Skin epidermis (tissue), 12 donors: ENCODE data around the gene ADGRG1.

Experiments used
- H3K27ac ChIP-seq, 21 experiments: fragments of 200-600 bp; sonication (generic) in 11 of 21; one replicate each; pipeline ENCODE4 v1.5.0; 2020; ENCODE audit warnings: mild to moderate bottlenecking in 3 of 21, inconsistent platforms in 2 of 21, moderate library complexity in 2 of 21
- H3K4me3 ChIP-seq, 7 experiments: fragments of 200-600 bp; sonication (generic) in 2 of 7; one replicate each; pipeline ENCODE4 v1.5.0; 2020; ENCODE audit warnings: inconsistent platforms in 2 of 7, mild to moderate bottlenecking in 2 of 7, moderate library complexity in 1 of 7

ADGRG1 gene

GRCh38 chr16:57672416-57672815 lies 44.0 kb downstream of the ADGRG1 start:
- Histone ChIP-seq H3K27ac (no peak overlapping the region), H3K4me3 (no peak overlapping the region)

GRCh38 chr16:57672824-57673223 lies 44.4 kb downstream of the ADGRG1 start:
- Histone ChIP-seq H3K27ac (no peak overlapping the region), H3K4me3 (no peak overlapping the region)

- H3K27ac ChIP-seq: no peak overlapping the region
- no peak overlapping the region for H3K4me3 ChIP-seq
Observed at GRCh38 chr16:57675741-57676551, 47.5 kb downstream of the ADGRG1 start.

- H3K27ac ChIP-seq: no peak overlapping the region
- H3K4me3 ChIP-seq: no peak overlapping the region
Observed at GRCh38 chr16:57676553-57677085, 48.2 kb downstream of the ADGRG1 start.

GRCh38 chr16:57677622-57678369 lies 49.4 kb downstream of the ADGRG1 start:
- H3K4me3 ChIP-seq: no peak overlapping the region
- H3K27ac ChIP-seq: no peak overlapping the region

GRCh38 chr16:57679016-57679415 lies 50.6 kb downstream of the ADGRG1 start:
- no peak overlapping the region for H3K4me3 ChIP-seq

GRCh38 chr16:57679767-57680482 lies 51.5 kb downstream of the ADGRG1 start:
- no peak overlapping the region for H3K27ac ChIP-seq
- H3K4me3 ChIP-seq: no peak overlapping the region

More at GRCh38 chr16:57679016-57679415, 50.6 kb downstream of the ADGRG1 start:
- no peak overlapping the region for H3K27ac ChIP-seq

- no peak overlapping the region for H3K27ac ChIP-seq
- H3K4me3 ChIP-seq: no peak overlapping the region
Observed at GRCh38 chr16:57680842-57681375, 52.5 kb downstream of the ADGRG1 start.

GRCh38 chr16:57681950-57682728 lies 53.7 kb downstream of the ADGRG1 start:
- no peak overlapping the region for H3K4me3 ChIP-seq

GRCh38 chr16:57682809-57683635 lies 54.6 kb downstream of the ADGRG1 start:
- Histone ChIP-seq H3K4me3 (no peak overlapping the region), H3K27ac (no peak overlapping the region)

More at GRCh38 chr16:57681950-57682728, 53.7 kb downstream of the ADGRG1 start:
- H3K27ac ChIP-seq: no peak overlapping the region

- Histone ChIP-seq H3K4me3 (no peak overlapping the region), H3K27ac (no peak overlapping the region)
Observed at GRCh38 chr16:57683636-57684545, 55.5 kb downstream of the ADGRG1 start.

- no peak overlapping the region for H3K4me3 ChIP-seq
- H3K27ac ChIP-seq: no peak overlapping the region
Observed at GRCh38 chr16:57684626-57685358, 56.4 kb downstream of the ADGRG1 start.

GRCh38 chr16:57685633-57686032 lies 57.2 kb downstream of the ADGRG1 start:
- H3K27ac ChIP-seq: no peak overlapping the region

GRCh38 chr16:57686577-57686976 lies 58.1 kb downstream of the ADGRG1 start:
- no peak overlapping the region for H3K4me3 ChIP-seq
- H3K27ac ChIP-seq: no peak overlapping the region

More at GRCh38 chr16:57685633-57686032, 57.2 kb downstream of the ADGRG1 start:
- no peak overlapping the region for H3K4me3 ChIP-seq

GRCh38 chr16:57687363-57687929 lies 59.0 kb downstream of the ADGRG1 start:
- no peak overlapping the region for H3K27ac ChIP-seq
- no peak overlapping the region for H3K4me3 ChIP-seq

GRCh38 chr16:57688487-57688986 lies 60.1 kb downstream of the ADGRG1 start:
- no peak overlapping the region for H3K4me3 ChIP-seq
- H3K27ac ChIP-seq: no peak overlapping the region
